SW480 (cell line): ENCODE measurements around the gene KCNJ9.
A peak's percentile ranks its signal among the peaks of the same experiment; 100 is the strongest.

Experiments used
- DNase-seq: peaks from one replicate; pipeline ENCODE4 v3.0.0-alpha.2; 2016; ENCODE audit warnings: low spot score

KCNJ9 gene

GRCh38 chr1:160089883-160090282, 8.5 kb downstream of the KCNJ9 start:
- DNase-seq: no peak

- no peak for DNase-seq
These were observed 9.4 kb downstream of the KCNJ9 start for GRCh38 chr1:160090760-160091159.

GRCh38 chr1:160091666-160092223, 10.4 kb downstream of the KCNJ9 start:
- no peak for DNase-seq

- no peak for DNase-seq
These were observed 11.2 kb downstream of the KCNJ9 start for GRCh38 chr1:160092366-160093068.

- no peak for DNase-seq
These were observed 11.7 kb downstream of the KCNJ9 start for GRCh38 chr1:160093069-160093395.

- no peak for DNase-seq
These were observed 12.4 kb downstream of the KCNJ9 start for GRCh38 chr1:160093624-160094290.

- no peak for DNase-seq
These were observed 12.9 kb downstream of the KCNJ9 start for GRCh38 chr1:160094291-160094625.

- no peak for DNase-seq
These were observed 13.5 kb downstream of the KCNJ9 start for GRCh38 chr1:160094806-160095205.

GRCh38 chr1:160095382-160096105, 14.2 kb downstream of the KCNJ9 start:
- DNase-seq: no peak

- no peak for DNase-seq
These were observed 15.2 kb downstream of the KCNJ9 start for GRCh38 chr1:160096274-160097116.

GRCh38 chr1:160097151-160097910, 16.0 kb downstream of the KCNJ9 start:
- no peak for DNase-seq

- DNase-seq: peak; percentile 76
These were observed 16.8 kb downstream of the KCNJ9 start, which contains the start of gene IGSF8 for GRCh38 chr1:160097911-160098851. Gene IGSF8 (minus strand): TSS chr1:160098619. CDS start chr1:160098472, 147 bp downstream.

GRCh38 chr1:160098852-160099561, 17.7 kb downstream of the KCNJ9 start:
- peak; percentile 85 for DNase-seq

GRCh38 chr1:160099716-160100375, 18.5 kb downstream of the KCNJ9 start:
- no peak for DNase-seq

- peak; percentile 82 for DNase-seq
These were observed 19.8 kb downstream of the KCNJ9 start for GRCh38 chr1:160101037-160101716.

GRCh38 chr1:160101717-160102522, 20.6 kb downstream of the KCNJ9 start:
- DNase-seq: no peak

GRCh38 chr1:160103658-160104408, 22.5 kb downstream of the KCNJ9 start:
- no peak for DNase-seq
